SK-N-SH treated with all-trans-retinoic acid at 6 μM for 48 hours (cell line): Measurements from ENCODE around the gene INTS1.

Source experiments
- GLIS3 ChIP-seq: fragments of 250-450 bp; sonication (Bioruptor Pico); IDR thresholded peaks from 2 replicates; pipeline ENCODE4 v1.5.0; 2020; ENCODE audit warnings: mild to moderate bottlenecking, moderate library complexity
- PATZ1 ChIP-seq: fragments of 250-450 bp; sonication (Bioruptor Pico); IDR thresholded peaks from 2 replicates; pipeline ENCODE4 v1.8.0; 2020; ENCODE audit warnings: mild to moderate bottlenecking, moderate library complexity, borderline replicate concordance
- SNAI2 ChIP-seq: fragments of 250-450 bp; sonication (Bioruptor Pico); IDR thresholded peaks from 2 replicates; pipeline ENCODE4 v1.5.0; 2020; ENCODE audit warnings: mild to moderate bottlenecking, moderate library complexity
- ZFP3 ChIP-seq: fragments of 250-450 bp; sonication (Bioruptor Pico); IDR thresholded peaks from 2 replicates; pipeline ENCODE4 v1.5.0; 2020; ENCODE audit warnings: mild to moderate bottlenecking, moderate library complexity
- ZFP30 ChIP-seq: fragments of 450-650 bp; formaldehyde crosslinking; IDR thresholded peaks from 2 replicates; pipeline ENCODE4 v1.5.0; 2022; ENCODE audit warnings: mild to moderate bottlenecking, moderate library complexity
- ZNF565 ChIP-seq: fragments of 450-650 bp; formaldehyde crosslinking; conservative IDR thresholded peaks from 2 replicates; pipeline ENCODE4 v1.5.0; 2020; ENCODE audit warnings: low read depth, mild to moderate bottlenecking, moderate library complexity

DNA sequence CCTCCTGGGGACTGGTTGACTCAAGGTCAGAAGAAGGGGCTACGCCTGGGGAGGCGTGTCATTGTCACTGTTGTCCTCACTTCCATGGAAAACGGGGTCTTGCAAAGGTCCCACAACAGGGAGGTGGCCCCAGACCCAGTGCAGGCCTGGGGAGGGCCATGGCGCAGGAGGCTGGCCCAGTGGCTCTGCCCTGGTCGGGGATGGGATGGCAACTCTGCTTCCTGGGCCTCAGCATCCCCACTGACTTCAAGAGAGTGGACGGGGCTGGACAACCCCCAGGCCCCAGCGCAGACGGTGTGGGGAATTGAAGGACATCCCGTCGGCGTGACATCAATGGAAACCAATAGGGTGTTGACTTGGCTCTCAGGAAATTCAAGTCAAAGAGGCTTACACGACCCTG lies 80.1 kb downstream of the INTS1 start:
- TF ChIP-seq GLIS3 = no peak
- no peak for TF ChIP-seq SNAI2 (CRISPR knock-in tag)
- no peak for TF ChIP-seq ZFP30 (CRISPR knock-in tag)
- TF ChIP-seq PATZ1 (CRISPR knock-in tag) = no peak
- no peak for TF ChIP-seq ZFP3
- TF ChIP-seq ZNF565 = no peak
